K562 (cell line): ENCODE measurements around the gene UBE2D2. TPM values are rescaled to one million over a fixed set of nuclear protein-coding genes. Genes with fewer than 3 reads are reported as not detected.

Source experiments
- CAMTA2 ChIP-seq: fragments of 250-450 bp; sonication (Bioruptor Pico); conservative IDR thresholded peaks from 2 replicates; pipeline ENCODE4 v1.5.1; 2022
- CBFA2T2 ChIP-seq: fragments of 450-650 bp; conservative IDR thresholded peaks from 2 replicates; pipeline ENCODE4 v1.6.1; 2017; ENCODE audit warnings: mild to moderate bottlenecking
- CCNT2 ChIP-seq: IDR thresholded peaks from 2 replicates; pipeline ENCODE4 v1.6.1; 2011; ENCODE audit warnings: borderline replicate concordance, low read depth, mild to moderate bottlenecking, moderate library complexity, mixed read lengths, low read length; ENCODE audit not compliant: insufficient read length; ENCODE audit errors: extremely low read depth
- CHD4 ChIP-seq: fragments of 200-600 bp; sonication (generic); IDR thresholded peaks from 3 replicates; pipeline ENCODE4 v1.6.1; 2012; ENCODE audit warnings: low read depth, mild to moderate bottlenecking, mixed read lengths, low read length, inconsistent platforms; ENCODE audit not compliant: insufficient read depth, insufficient replicate concordance, poor library complexity, severe bottlenecking
- CREBBP ChIP-seq: IDR thresholded peaks from one replicate; pipeline ENCODE4 v1.6.1; 2012; ENCODE audit warnings: low read depth, mild to moderate bottlenecking, control low read depth, inconsistent platforms, low read length
- GABPA ChIP-seq: fragments of 200-800 bp; sonication (Bioruptor generic); conservative IDR thresholded peaks from 2 replicates; pipeline ENCODE4 v1.6.1; 2016; ENCODE audit warnings: low read depth, missing genetic modification characterization, missing compliant biosample characterization
- HNRNPH1 ChIP-seq: fragments of 200-400 bp; formaldehyde crosslinking; optimal IDR thresholded peaks from 2 replicates; pipeline ENCODE3; 2017; ENCODE audit warnings: low read depth, mild to moderate bottlenecking, low read length, moderate library complexity
- HNRNPUL1 ChIP-seq: fragments of 200-400 bp; formaldehyde crosslinking; IDR thresholded peaks from 2 replicates; pipeline ENCODE4 v1.6.1; 2017; ENCODE audit warnings: low read length
- JUNB ChIP-seq: fragments of 450-650 bp; formaldehyde crosslinking; conservative IDR thresholded peaks from 2 replicates; pipeline ENCODE4 v1.4.0; 2020; ENCODE audit warnings: mild to moderate bottlenecking
- MECOM ChIP-seq: fragments of 250-450 bp; sonication (Bioruptor Pico); IDR thresholded peaks from 2 replicates; pipeline ENCODE4 v1.8.0; 2022; ENCODE audit warnings: inconsistent platforms
- NCOR1 ChIP-seq: fragments of 450-650 bp; IDR thresholded peaks from 2 replicates; pipeline ENCODE4 v1.6.1; 2016; ENCODE audit warnings: mild to moderate bottlenecking, moderate library complexity
- NELFE ChIP-seq: IDR thresholded peaks from 2 replicates; pipeline ENCODE4 v1.6.1; 2011; ENCODE audit warnings: mild to moderate bottlenecking; ENCODE audit not compliant: insufficient read depth, insufficient read length
- NRF1 ChIP-seq, 2 experiments: fragments of 450-650 bp; IDR thresholded peaks in 1 of 2; conservative IDR thresholded peaks in 1 of 2; 2 replicates each; pipeline ENCODE4 v1.6.1; 2014; ENCODE audit warnings: mild to moderate bottlenecking in 2 of 2
- PPARD ChIP-seq: fragments of 250-450 bp; sonication (Bioruptor Pico); IDR thresholded peaks from 2 replicates; pipeline ENCODE4 v1.8.0; 2022; ENCODE audit warnings: inconsistent platforms, mild to moderate bottlenecking, moderate library complexity
- RBM22 ChIP-seq: fragments of 200-400 bp; formaldehyde crosslinking; IDR thresholded peaks from 2 replicates; pipeline ENCODE4 v1.6.1; 2018; ENCODE audit warnings: low read length, low read depth; ENCODE audit not compliant: poor library complexity, severe bottlenecking
- ZNF347 ChIP-seq: fragments of 450-650 bp; formaldehyde crosslinking; IDR thresholded peaks from 2 replicates; pipeline ENCODE4 v1.4.0; 2020; ENCODE audit warnings: low read depth, mild to moderate bottlenecking, moderate library complexity
- ZNF408 ChIP-seq: fragments of 250-450 bp; sonication (Bioruptor Pico); IDR thresholded peaks from 2 replicates; pipeline ENCODE4 v1.4.0; 2020; ENCODE audit warnings: low read depth, mild to moderate bottlenecking, moderate library complexity
- ZNF436 ChIP-seq: fragments of 250-450, 450-650 bp; sonication (Bioruptor Pico); formaldehyde crosslinking; IDR thresholded peaks from 2 replicates; pipeline ENCODE4 v1.7.0; 2020; ENCODE audit warnings: mild to moderate bottlenecking
- polyA plus RNA-seq, 8 experiments: library from polyadenylated mRNA; depleted of rRNA in 4 of 8; stranded (reverse) in 5 of 8; unstranded in 3 of 8; fragments of >200 nt; fragmentation: Nextera tagmentation in 2 of 8; fragmentation: Illumina TruSeq in 1 of 8; extraction: Ambion mirVana in 2 of 8; extraction: Trizol in 1 of 8; gene quantifications; 2 replicates each; pipeline versions ENCODE4 v1.2.1 to v1.2.3, GENCODE V29; 2011 to 2014; ENCODE audit warnings: inconsistent platforms in 1 of 8, missing spikeins in 1 of 8
- total RNA-seq, 7 experiments: library from RNA; depleted of rRNA in 6 of 7; stranded (reverse); fragments of >200 nt in 6 of 7; fragmentation: Illumina TruSeq in 2 of 7; extraction: Trizol in 2 of 7; gene quantifications; 2 replicates each; pipeline versions ENCODE4 v1.2.1 to v1.2.3, GENCODE V29; 2011 to 2021; ENCODE audit warnings: low replicate concordance in 1 of 7
- TF ChIP-seq, protein P1 (sequence below): fragments of 450-650 bp; formaldehyde crosslinking; IDR thresholded peaks from 2 replicates; pipeline ENCODE4 v1.4.0; 2020; ENCODE audit warnings: mild to moderate bottlenecking, moderate library complexity
- TF ChIP-seq, protein P2 (sequence below): fragments of 450-650 bp; IDR thresholded peaks from 2 replicates; pipeline ENCODE4 v1.6.1; 2016; ENCODE audit warnings: missing biosample characterization, missing genetic modification characterization
- TF ChIP-seq, protein P3 (sequence below): sonication (generic); formaldehyde crosslinking; IDR thresholded peaks from 2 replicates; pipeline ENCODE4 v1.8.0; 2022; ENCODE audit warnings: mild to moderate bottlenecking, missing genetic modification reagents
- TF ChIP-seq, protein P4 (sequence below), 2 experiments: IDR thresholded peaks in 1 of 2; conservative IDR thresholded peaks in 1 of 2; 2 replicates each; pipeline ENCODE4 v1.6.1; 2016; ENCODE audit warnings: low read depth in 2 of 2, mild to moderate bottlenecking in 1 of 2, missing compliant biosample characterization in 1 of 2, missing genetic modification characterization in 1 of 2, moderate library complexity in 1 of 2

Gene UBE2D2
- total and polyA plus RNA-seq, 9 of the 15 experiments (the other 6 are each of a cell fraction or from before 2014, with no cell fraction given), result 53.6 to 198 (median 122) TPM

DNA sequence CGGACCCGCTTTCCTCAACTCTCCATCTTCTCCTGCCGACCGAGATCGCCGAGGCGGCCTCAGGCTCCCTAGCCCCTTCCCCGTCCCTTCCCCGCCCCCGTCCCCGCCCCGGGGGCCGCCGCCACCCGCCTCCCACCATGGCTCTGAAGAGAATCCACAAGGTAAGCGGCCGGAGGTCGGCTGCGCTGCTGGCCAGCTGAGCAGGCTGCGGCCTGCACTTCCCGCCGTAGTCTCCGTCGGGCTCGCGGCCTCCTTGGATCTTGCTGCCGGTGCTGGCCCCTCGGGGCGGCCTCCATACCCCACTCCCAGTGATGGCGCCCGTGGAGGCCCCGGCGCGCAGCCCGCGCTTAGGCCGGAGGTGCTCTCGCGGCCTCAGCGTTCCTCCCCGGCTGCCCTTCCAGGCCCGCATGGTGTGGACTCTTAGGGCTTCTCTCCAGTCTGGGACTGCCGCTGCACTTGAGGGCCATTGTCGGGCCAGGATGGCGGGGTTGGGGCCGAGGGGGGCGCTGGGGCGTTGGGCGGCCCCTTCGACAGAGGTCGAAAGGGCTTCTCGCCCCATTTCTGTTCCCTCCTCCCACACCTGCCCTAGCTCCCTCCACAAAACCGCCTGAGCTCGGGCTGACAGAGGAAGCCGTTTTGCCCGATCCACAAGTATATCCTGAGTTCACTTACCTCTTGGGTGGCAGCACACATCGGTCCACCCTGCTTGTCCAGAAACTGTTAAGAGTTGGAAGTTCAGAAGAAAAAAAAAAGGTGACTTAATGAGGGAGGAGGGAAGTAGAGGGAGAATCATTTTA is 714 bp downstream of the UBE2D2 start (continued):
- TF ChIP-seq, protein P1, sequence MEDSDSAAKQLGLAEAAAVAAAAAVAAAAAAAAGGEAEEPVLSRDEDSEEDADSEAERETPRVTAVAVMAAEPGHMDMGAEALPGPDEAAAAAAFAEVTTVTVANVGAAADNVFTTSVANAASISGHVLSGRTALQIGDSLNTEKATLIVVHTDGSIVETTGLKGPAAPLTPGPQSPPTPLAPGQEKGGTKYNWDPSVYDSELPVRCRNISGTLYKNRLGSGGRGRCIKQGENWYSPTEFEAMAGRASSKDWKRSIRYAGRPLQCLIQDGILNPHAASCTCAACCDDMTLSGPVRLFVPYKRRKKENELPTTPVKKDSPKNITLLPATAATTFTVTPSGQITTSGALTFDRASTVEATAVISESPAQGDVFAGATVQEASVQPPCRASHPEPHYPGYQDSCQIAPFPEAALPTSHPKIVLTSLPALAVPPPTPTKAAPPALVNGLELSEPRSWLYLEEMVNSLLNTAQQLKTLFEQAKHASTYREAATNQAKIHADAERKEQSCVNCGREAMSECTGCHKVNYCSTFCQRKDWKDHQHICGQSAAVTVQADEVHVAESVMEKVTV (CRISPR knock-in tag), result no peak
- TF ChIP-seq, protein P2, sequence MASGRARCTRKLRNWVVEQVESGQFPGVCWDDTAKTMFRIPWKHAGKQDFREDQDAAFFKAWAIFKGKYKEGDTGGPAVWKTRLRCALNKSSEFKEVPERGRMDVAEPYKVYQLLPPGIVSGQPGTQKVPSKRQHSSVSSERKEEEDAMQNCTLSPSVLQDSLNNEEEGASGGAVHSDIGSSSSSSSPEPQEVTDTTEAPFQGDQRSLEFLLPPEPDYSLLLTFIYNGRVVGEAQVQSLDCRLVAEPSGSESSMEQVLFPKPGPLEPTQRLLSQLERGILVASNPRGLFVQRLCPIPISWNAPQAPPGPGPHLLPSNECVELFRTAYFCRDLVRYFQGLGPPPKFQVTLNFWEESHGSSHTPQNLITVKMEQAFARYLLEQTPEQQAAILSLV (tag), result no peak
- TF ChIP-seq NELFE (no peak), JUNB (no peak), NCOR1 (no peak), PPARD (CRISPR knock-in tag) (no peak), ZNF347 (no peak), NRF1 (conservative IDR thresholded peaks at IDR 0.05 in 1 of 2, IDR thresholded peaks at IDR 0.05 in 1 of 2) (no peak), CAMTA2 (CRISPR knock-in tag) (no peak), CBFA2T2 (no peak), ZNF408 (no peak), CREBBP (no peak), CHD4 (no peak), RBM22 (no peak), CCNT2 (no peak), HNRNPUL1 (no peak), ZNF436 (CRISPR knock-in tag) (no peak), GABPA (tag) (no peak), HNRNPH1 (no peak), MECOM (no peak)
- TF ChIP-seq, protein P3, sequence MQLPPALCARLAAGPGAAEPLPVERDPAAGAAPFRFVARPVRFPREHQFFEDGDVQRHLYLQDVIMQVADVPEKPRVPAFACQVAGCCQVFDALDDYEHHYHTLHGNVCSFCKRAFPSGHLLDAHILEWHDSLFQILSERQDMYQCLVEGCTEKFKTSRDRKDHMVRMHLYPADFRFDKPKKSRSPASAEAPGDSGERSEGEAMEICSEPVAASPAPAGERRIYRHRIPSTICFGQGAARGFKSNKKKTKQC (CRISPR knock-in tag), result 0 out of 2 replicates have a peak, but pooled peaks have one; percentile 17
- TF ChIP-seq, protein P4, sequence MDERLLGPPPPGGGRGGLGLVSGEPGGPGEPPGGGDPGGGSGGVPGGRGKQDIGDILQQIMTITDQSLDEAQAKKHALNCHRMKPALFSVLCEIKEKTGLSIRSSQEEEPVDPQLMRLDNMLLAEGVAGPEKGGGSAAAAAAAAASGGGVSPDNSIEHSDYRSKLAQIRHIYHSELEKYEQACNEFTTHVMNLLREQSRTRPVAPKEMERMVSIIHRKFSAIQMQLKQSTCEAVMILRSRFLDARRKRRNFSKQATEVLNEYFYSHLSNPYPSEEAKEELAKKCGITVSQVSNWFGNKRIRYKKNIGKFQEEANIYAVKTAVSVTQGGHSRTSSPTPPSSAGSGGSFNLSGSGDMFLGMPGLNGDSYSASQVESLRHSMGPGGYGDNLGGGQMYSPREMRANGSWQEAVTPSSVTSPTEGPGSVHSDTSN (CRISPR knock-in tag; IDR thresholded peaks at IDR 0.05; ENCODE audit: low read depth), result no peak
- TF ChIP-seq, protein P4 (tag; conservative IDR thresholded peaks at IDR 0.05; ENCODE audit: low read depth), result no peak
